HG02973 (cell line): ENCODE results near the gene HPS6.
A peak's percentile ranks its signal among the peaks of the same experiment; 100 is the strongest.
"Not testable (repeated sequence)": the region's sequence is repeated elsewhere in the genome, so short reads cannot be mapped to it uniquely, and the experiment has no call there.

Experiments
- ATAC-seq: cut with Tn5 transposase; IDR thresholded peaks from one replicate; pipeline ENCODE4 v1.9.1; 2021; ENCODE audit warnings: moderate library complexity; ENCODE audit not compliant: unreplicated experiment

Gene HPS6

GRCh38 chr10:102064868-102065560 lies at the start of gene HPS6:
Gene HPS6 (plus strand): TSS chr10:102065349. CDS start chr10:102065475, 126 bp downstream.
- ATAC-seq: peak; percentile 85

- ATAC-seq: no peak
Measured at GRCh38 chr10:102016416-102016815, 48.7 kb upstream of the HPS6 start.

- ATAC-seq: no peak
Measured at GRCh38 chr10:102017295-102017694, 47.9 kb upstream of the HPS6 start.

GRCh38 chr10:102020938-102021337 lies 44.2 kb upstream of the HPS6 start:
- ATAC-seq: no peak

GRCh38 chr10:102024799-102025198 lies 40.4 kb upstream of the HPS6 start:
- ATAC-seq: no peak

GRCh38 chr10:102027261-102027660 lies 37.9 kb upstream of the HPS6 start:
- no peak for ATAC-seq

GRCh38 chr10:102033787-102034186 lies 31.4 kb upstream of the HPS6 start:
- no peak for ATAC-seq

GRCh38 chr10:102035807-102036206 lies 29.3 kb upstream of the HPS6 start:
- ATAC-seq: not testable (repeated sequence)

GRCh38 chr10:102038410-102038809 lies 26.7 kb upstream of the HPS6 start:
- ATAC-seq: no peak

GRCh38 chr10:102040305-102041050 lies 24.7 kb upstream of the HPS6 start:
- ATAC-seq: no peak

GRCh38 chr10:102045292-102045691 lies 19.9 kb upstream of the HPS6 start:
- no peak for ATAC-seq

GRCh38 chr10:102046095-102046494 lies 19.1 kb upstream of the HPS6 start:
- no peak for ATAC-seq

GRCh38 chr10:102054881-102055646 lies 10.1 kb upstream of the HPS6 start:
- ATAC-seq: not testable (repeated sequence)

GRCh38 chr10:102055647-102056419 lies 9.3 kb upstream of the HPS6 start, which contains the start of gene ARMH3:
Gene ARMH3 (minus strand): TSS chr10:102056173. CDS start chr10:102040114, 16,059 bp downstream.
- peak; percentile 88 for ATAC-seq

- ATAC-seq: no peak
Measured at GRCh38 chr10:102059987-102060386, 5.2 kb upstream of the HPS6 start.

GRCh38 chr10:102064503-102064867 lies 664 bp upstream of the HPS6 start:
- no peak for ATAC-seq

- peak; percentile 20 for ATAC-seq
Measured at GRCh38 chr10:102065561-102066398, 631 bp downstream of the HPS6 start.

GRCh38 chr10:102066399-102067088 lies 1.4 kb downstream of the HPS6 start:
- no peak for ATAC-seq
